Karpas-422 (cell line): ENCODE results near the gene RASA2. TPM values are rescaled to one million over a fixed set of nuclear protein-coding genes. Genes with fewer than 3 reads are reported as not detected.

Experiments
- DNase-seq: peaks from one replicate; pipeline ENCODE4 v3.0.0-alpha.2; 2015
- H2AFZ ChIP-seq: fragments of 200-600 bp; sonication (generic); 2 replicates; pipeline ENCODE4 v1.6.1; 2014; ENCODE audit warnings: antibody characterized with exemption, low read length, mixed read lengths
- H3K27ac ChIP-seq: fragments of 200-600 bp; sonication (generic); 2 replicates; pipeline ENCODE4 v1.5.1; 2014; ENCODE audit warnings: mild to moderate bottlenecking, low read length, moderate library complexity
- H3K27me3 ChIP-seq: fragments of 200-600 bp; sonication (generic); 2 replicates; pipeline ENCODE4 v1.6.1; 2014; ENCODE audit warnings: low read length, mixed read lengths
- H3K36me3 ChIP-seq: fragments of 200-600 bp; sonication (generic); 2 replicates; pipeline ENCODE4 v1.6.1; 2014; ENCODE audit warnings: low read length, mixed read lengths; ENCODE audit not compliant: insufficient read depth
- H3K4me1 ChIP-seq: fragments of 200-600 bp; sonication (generic); 2 replicates; pipeline ENCODE4 v1.6.1; 2014; ENCODE audit warnings: mild to moderate bottlenecking, low read length, mixed read lengths
- H3K4me2 ChIP-seq: fragments of 200-600 bp; sonication (generic); 2 replicates; pipeline ENCODE4 v1.6.1; 2014; ENCODE audit warnings: low read length, low read depth, mild to moderate bottlenecking; ENCODE audit not compliant: poor library complexity, severe bottlenecking
- H3K4me3 ChIP-seq: fragments of 200-600 bp; sonication (generic); 2 replicates; pipeline ENCODE4 v1.5.1; 2014; ENCODE audit warnings: mild to moderate bottlenecking, antibody characterized with exemption, low read length, mixed read lengths
- H3K79me2 ChIP-seq: fragments of 200-600 bp; sonication (generic); 2 replicates; pipeline ENCODE4 v1.6.1; 2014; ENCODE audit warnings: mild to moderate bottlenecking, low read length, mixed read lengths
- H3K9ac ChIP-seq: fragments of 200-600 bp; sonication (generic); 2 replicates; pipeline ENCODE4 v1.6.0; 2014; ENCODE audit warnings: low read length
- H3K9me2 ChIP-seq: fragments of 200-600 bp; sonication (generic), shearing (Covaris generic); replicated peaks from 2 replicates; pipeline ENCODE4 v1.6.0; 2014; ENCODE audit warnings: mild to moderate bottlenecking, low read length, moderate library complexity; ENCODE audit not compliant: insufficient read depth
- H3K9me3 ChIP-seq: fragments of 300-700, 200-600 bp; sonication (generic); 2 replicates; pipeline ENCODE4 v1.6.1; 2014; ENCODE audit warnings: low read length, mixed read lengths
- H4K20me1 ChIP-seq: fragments of 200-600 bp; sonication (generic); 2 replicates; pipeline ENCODE4 v1.6.1; 2014; ENCODE audit warnings: mild to moderate bottlenecking, antibody characterized with exemption, low read length, low read depth; ENCODE audit not compliant: insufficient read depth
- total RNA-seq: library from RNA; depleted of rRNA; stranded (reverse); fragments of >200 nt; shearing (Covaris generic); gene quantifications from 2 replicates; pipeline ENCODE4 v1.2.3, GENCODE V29; 2014; ENCODE audit warnings: low replicate concordance; rRNA removed

Gene RASA2
- total RNA-seq, 1 experiment from 2014 or later, result 27.1 TPM

GRCh38 chr3:141661229-141662196 is 174.7 kb downstream of the RASA2 start:
- H3K36me3 ChIP-seq, result no peaks in the 10 kb centered on the region
- no peaks in the 10 kb centered on the region for H4K20me1 ChIP-seq
- no peaks in the 10 kb centered on the region for H3K9me2 ChIP-seq
- no peak overlapping the region for H2AFZ ChIP-seq
- no peak overlapping the region for H3K4me2 ChIP-seq
- H3K9ac ChIP-seq, result no peak overlapping the region
- no peaks in the 10 kb centered on the region for H3K9me3 ChIP-seq
- no peaks in the 10 kb centered on the region; the same call in 1 of the 2 replicates for H3K27me3 ChIP-seq
- H3K4me3 ChIP-seq, result no peak overlapping the region
- DNase-seq, result no peak
- no peak overlapping the region for H3K27ac ChIP-seq
- peaks cover 8% of the 10 kb centered on the region; the same call in 1 of the 2 replicates for H3K4me1 ChIP-seq
- no peaks in the 10 kb centered on the region for H3K79me2 ChIP-seq

GRCh38 chr3:141663993-141664392 is 177.2 kb downstream of the RASA2 start:
- Histone ChIP-seq H3K27me3 (no peaks in the 10 kb centered on the region), H3K4me1 (no peaks in the 10 kb centered on the region), H4K20me1 (no peaks in the 10 kb centered on the region), H3K4me3 (no peak overlapping the region), H3K9ac (no peak overlapping the region), H3K36me3 (no peaks in the 10 kb centered on the region), H3K79me2 (no peaks in the 10 kb centered on the region), H3K4me2 (no peak overlapping the region), H3K9me2 (no peaks in the 10 kb centered on the region), H3K9me3 (no peaks in the 10 kb centered on the region), H2AFZ (no peak overlapping the region), H3K27ac (no peak overlapping the region)
- no peak for DNase-seq

Other genes starting within 250 kb of the RASA2 start
- gene ZBTB38, start 118.5 kb upstream of the RASA2 start, total RNA-seq, result 18.0 and 38.0 TPM in 2 replicates